Activated CD8-positive, alpha-beta memory T cell treated with anti-CD3 and anti-CD28 coated beads for 24 hours (primary cell): Measurements from ENCODE around the gene EGLN2.
"Not testable (repeated sequence)": the region's sequence is repeated elsewhere in the genome, so short reads cannot be mapped to it uniquely, and the experiment has no call there.

Experiments used
- DNase-seq: peaks from one replicate; pipeline ENCODE4 v3.0.0-alpha.2; 2020

Gene EGLN2

GRCh38 chr19:40819479-40820234, 20.7 kb downstream of the EGLN2 start:
- DNase-seq: peak; percentile 86

GRCh38 chr19:40822161-40822560, 23.2 kb downstream of the EGLN2 start:
- peak; percentile 46 for DNase-seq

GRCh38 chr19:40822704-40823553, 23.9 kb downstream of the EGLN2 start:
- DNase-seq: peak; percentile 41

GRCh38 chr19:40824916-40825315, 25.9 kb downstream of the EGLN2 start:
- DNase-seq: peak; percentile 48

- peak; percentile 40 for DNase-seq
These were observed 26.6 kb downstream of the EGLN2 start for GRCh38 chr19:40825460-40826095.

- not testable (repeated sequence) for DNase-seq
These were observed 27.3 kb downstream of the EGLN2 start for GRCh38 chr19:40826312-40826698.

GRCh38 chr19:40826699-40827385, 27.9 kb downstream of the EGLN2 start:
- peak; percentile 71 for DNase-seq

GRCh38 chr19:40827386-40828247, 28.6 kb downstream of the EGLN2 start:
- peak; percentile 50 for DNase-seq

GRCh38 chr19:40829205-40829604, 30.2 kb downstream of the EGLN2 start:
- DNase-seq: no peak

GRCh38 chr19:40830741-40831140, 31.8 kb downstream of the EGLN2 start:
- peak; percentile 24 for DNase-seq

- DNase-seq: peak; percentile 30
These were observed 32.8 kb downstream of the EGLN2 start for GRCh38 chr19:40831502-40832430.

GRCh38 chr19:40832431-40832790, 33.4 kb downstream of the EGLN2 start:
- not testable (repeated sequence) for DNase-seq

GRCh38 chr19:40833728-40834533, 34.9 kb downstream of the EGLN2 start:
- peak; percentile 37 for DNase-seq

GRCh38 chr19:40836754-40837429, 37.9 kb downstream of the EGLN2 start:
- peak; percentile 11 for DNase-seq

- not testable (repeated sequence) for DNase-seq
These were observed 39.5 kb downstream of the EGLN2 start for GRCh38 chr19:40838477-40838876.

- not testable (repeated sequence) for DNase-seq
These were observed 43.0 kb downstream of the EGLN2 start for GRCh38 chr19:40842012-40842411.

- DNase-seq: not testable (repeated sequence)
These were observed 44.1 kb downstream of the EGLN2 start for GRCh38 chr19:40842997-40843652.

- peak; percentile 91 for DNase-seq
These were observed 44.7 kb downstream of the EGLN2 start for GRCh38 chr19:40843653-40844052.

- DNase-seq: not testable (repeated sequence)
These were observed 47.7 kb downstream of the EGLN2 start for GRCh38 chr19:40846722-40847121.
